ENCODE results near the gene GSTK1. TPM values are rescaled to one million over a fixed set of nuclear protein-coding genes. Genes with fewer than 3 reads are reported as not detected.

Gene GSTK1
- total RNA-seq, 1 experiment from 2014 or later: 239 TPM

DNA sequence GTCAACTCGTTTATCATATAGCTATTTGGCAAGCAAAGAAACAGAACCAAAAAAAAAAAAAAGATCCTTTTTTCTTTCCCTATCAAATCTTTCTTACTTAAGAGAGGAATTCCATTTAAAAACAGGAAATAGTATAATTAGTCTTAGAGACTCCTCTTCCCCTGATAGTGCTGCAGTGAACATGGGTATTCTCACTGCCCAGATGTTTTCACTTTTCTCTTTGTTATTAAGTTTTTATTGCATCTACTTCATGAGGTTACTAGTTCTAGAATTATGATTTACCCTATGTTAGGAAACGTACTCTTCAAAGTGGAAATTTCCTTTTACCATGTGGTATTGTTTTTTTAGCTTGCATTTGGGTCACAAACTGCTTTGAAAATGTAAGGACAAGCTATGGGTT is 33.4 kb downstream of the GSTK1 start:
- CTCF ChIA-PET: interaction anchor here (0.6 to 1.2 kb wide), 2 partner anchors 15 to 44 kb away, joined by 3 to 5 read pairs; no protein-coding TSS in a partner anchor

DNA sequence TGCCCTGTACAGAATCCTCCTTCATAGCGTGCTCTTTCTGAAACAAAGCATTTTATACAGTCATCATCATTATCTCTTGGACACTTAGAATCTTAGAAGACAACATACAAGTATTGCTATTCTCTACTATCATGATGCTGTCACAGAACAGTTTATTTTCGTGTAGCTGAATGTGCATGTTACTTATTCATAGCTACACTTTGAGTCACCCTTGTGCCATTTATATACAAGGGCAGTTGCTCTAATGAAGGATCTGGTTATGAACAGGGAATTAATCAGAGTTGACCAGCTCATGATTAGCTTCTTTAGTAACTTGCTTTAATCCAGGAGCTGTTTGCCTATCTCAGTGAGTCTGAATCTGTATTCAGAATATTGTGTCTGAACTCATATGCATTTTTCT is 36.1 kb downstream of the GSTK1 start:
- DNase-seq: no peak
- Histone ChIP-seq H3K9me2 (ENCODE audit: insufficient read depth) (no peaks in the 10 kb centered on the region), H3K27ac (no peak overlapping the region), H3K79me2 (ENCODE audit: low read depth) (peaks cover 2% of the 10 kb centered on the region; the same call in 1 of the 2 replicates), H3K4me2 (no peak overlapping the region), H4K20me1 (ENCODE audit: insufficient read depth) (0 out of 2 replicates have a peak, but pooled peaks cover 4% of the 10 kb centered on the region), H2AFZ (no peak overlapping the region), H3K9me3 (ENCODE audit: insufficient read depth, low read depth) (no peaks in the 10 kb centered on the region), H3K27me3 (ENCODE audit: insufficient read depth, low read depth) (no peaks in the 10 kb centered on the region), H3K36me3 (ENCODE audit: low read depth) (peaks cover 70% of the 10 kb centered on the region), H3K4me1 (replicated peaks; ENCODE audit: insufficient read depth) (no peaks in the 10 kb centered on the region), H3K4me3 (no peak overlapping the region), H3F3A (ENCODE audit: insufficient read depth, low read depth) (peaks cover 30% of the 10 kb centered on the region; the same call in 1 of the 2 replicates)
- no TSS peak for BruUV-seq (replicated peaks)
- intact Hi-C loops (cut with micrococcal nuclease; ENCODE audit: unreplicated experiment): no loop called here
- TF ChIP-seq EZH2 (IDR thresholded peaks at IDR 0.05; ENCODE audit: low read depth): no peak
- TF ChIP-seq, protein P1, sequence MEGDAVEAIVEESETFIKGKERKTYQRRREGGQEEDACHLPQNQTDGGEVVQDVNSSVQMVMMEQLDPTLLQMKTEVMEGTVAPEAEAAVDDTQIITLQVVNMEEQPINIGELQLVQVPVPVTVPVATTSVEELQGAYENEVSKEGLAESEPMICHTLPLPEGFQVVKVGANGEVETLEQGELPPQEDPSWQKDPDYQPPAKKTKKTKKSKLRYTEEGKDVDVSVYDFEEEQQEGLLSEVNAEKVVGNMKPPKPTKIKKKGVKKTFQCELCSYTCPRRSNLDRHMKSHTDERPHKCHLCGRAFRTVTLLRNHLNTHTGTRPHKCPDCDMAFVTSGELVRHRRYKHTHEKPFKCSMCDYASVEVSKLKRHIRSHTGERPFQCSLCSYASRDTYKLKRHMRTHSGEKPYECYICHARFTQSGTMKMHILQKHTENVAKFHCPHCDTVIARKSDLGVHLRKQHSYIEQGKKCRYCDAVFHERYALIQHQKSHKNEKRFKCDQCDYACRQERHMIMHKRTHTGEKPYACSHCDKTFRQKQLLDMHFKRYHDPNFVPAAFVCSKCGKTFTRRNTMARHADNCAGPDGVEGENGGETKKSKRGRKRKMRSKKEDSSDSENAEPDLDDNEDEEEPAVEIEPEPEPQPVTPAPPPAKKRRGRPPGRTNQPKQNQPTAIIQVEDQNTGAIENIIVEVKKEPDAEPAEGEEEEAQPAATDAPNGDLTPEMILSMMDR (conservative IDR thresholded peaks at IDR 0.05): no peak
- ChIA-PET CTCF (interaction anchor here (0.7 to 1.6 kb wide), 5 partner anchors 10 to 84 kb away, joined by 3 to 12 read pairs (median 3); partner anchors contain the start of gene CASP2), POLR2A (ENCODE audit: unreplicated experiment) (interaction anchor here (0.6 to 0.7 kb wide), 3 partner anchors 26 to 401 kb away, joined by 5 to 10 read pairs (median 7); no protein-coding TSS in a partner anchor)

More for the DNA sequence above, 33.4 kb downstream of the GSTK1 start:
- Histone ChIP-seq H4K20me1 (ENCODE audit: insufficient read depth) (0 out of 2 replicates have a peak, but pooled peaks cover under 1% of the 10 kb centered on the region), H3K36me3 (ENCODE audit: low read depth) (peaks cover 72% of the 10 kb centered on the region), H3K27ac (no peak overlapping the region), H3K4me1 (replicated peaks; ENCODE audit: insufficient read depth) (no peaks in the 10 kb centered on the region), H3K79me2 (ENCODE audit: low read depth) (peaks cover 14% of the 10 kb centered on the region), H3K4me3 (no peak overlapping the region), H3F3A (ENCODE audit: insufficient read depth, low read depth) (peaks cover 19% of the 10 kb centered on the region; the same call in 1 of the 2 replicates), H3K9me3 (ENCODE audit: insufficient read depth, low read depth) (no peaks in the 10 kb centered on the region), H3K4me2 (no peak overlapping the region), H2AFZ (no peak overlapping the region), H3K9me2 (ENCODE audit: insufficient read depth) (no peaks in the 10 kb centered on the region), H3K27me3 (ENCODE audit: insufficient read depth, low read depth) (no peaks in the 10 kb centered on the region)
- POLR2A ChIA-PET (ENCODE audit: unreplicated experiment): interaction anchor here (0.6 kb wide), 1 partner anchor 68 kb away, joined by 16 read pairs; no protein-coding TSS in a partner anchor
- DNase-seq: no peak
- BruUV-seq (replicated peaks): no TSS peak
- intact Hi-C loops (cut with micrococcal nuclease; ENCODE audit: unreplicated experiment): no loop called here
- TF ChIP-seq, protein P1 (conservative IDR thresholded peaks at IDR 0.05): no peak
- no peak for TF ChIP-seq EZH2 (IDR thresholded peaks at IDR 0.05; ENCODE audit: low read depth)

DNA sequence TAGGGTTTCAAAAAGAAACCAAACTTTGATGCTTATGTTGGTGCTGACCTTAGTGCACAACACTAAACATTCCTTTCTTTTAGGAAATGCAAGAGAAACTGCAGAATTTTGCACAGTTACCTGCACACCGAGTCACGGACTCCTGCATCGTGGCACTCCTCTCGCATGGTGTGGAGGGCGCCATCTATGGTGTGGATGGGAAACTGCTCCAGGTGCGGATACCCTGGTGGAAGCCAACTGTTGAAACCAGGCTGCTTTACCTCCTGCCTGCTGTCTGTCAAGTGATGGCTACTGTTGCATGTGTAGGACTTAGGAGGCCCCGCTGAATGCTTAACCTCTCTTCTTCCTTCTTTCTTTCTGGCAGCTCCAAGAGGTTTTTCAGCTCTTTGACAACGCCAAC is 36.6 kb downstream of the GSTK1 start:
- ChIA-PET CTCF (interaction anchor here (0.7 to 1.6 kb wide), 5 partner anchors 9 to 85 kb away, joined by 3 to 12 read pairs (median 3); partner anchors contain the start of gene CASP2), POLR2A (ENCODE audit: unreplicated experiment) (no interaction called here)
- Histone ChIP-seq H3K4me1 (replicated peaks; ENCODE audit: insufficient read depth) (no peaks in the 10 kb centered on the region), H3K79me2 (ENCODE audit: low read depth) (no peaks in the 10 kb centered on the region), H3K27ac (no peak overlapping the region), H3K36me3 (ENCODE audit: low read depth) (peaks cover 75% of the 10 kb centered on the region), H3K9me3 (ENCODE audit: insufficient read depth, low read depth) (no peaks in the 10 kb centered on the region), H3F3A (ENCODE audit: insufficient read depth, low read depth) (peaks cover 35% of the 10 kb centered on the region; the same call in 1 of the 2 replicates), H3K9me2 (ENCODE audit: insufficient read depth) (no peaks in the 10 kb centered on the region), H4K20me1 (ENCODE audit: insufficient read depth) (0 out of 2 replicates have a peak, but pooled peaks cover 4% of the 10 kb centered on the region), H3K27me3 (ENCODE audit: insufficient read depth, low read depth) (no peaks in the 10 kb centered on the region), H3K4me2 (no peak overlapping the region), H2AFZ (no peak overlapping the region), H3K4me3 (no peak overlapping the region)
- intact Hi-C loops (cut with micrococcal nuclease; ENCODE audit: unreplicated experiment): loop anchor here (1.0 kb wide), 1 partner anchor 60 kb away; no protein-coding TSS in a partner anchor
- peak in 1 of 2 experiments; percentile 49 for DNase-seq
- no peak for TF ChIP-seq EZH2 (IDR thresholded peaks at IDR 0.05; ENCODE audit: low read depth)
- TF ChIP-seq, protein P1 (conservative IDR thresholded peaks at IDR 0.05): peak; percentile 82
- BruUV-seq (replicated peaks): no TSS peak

All from PC-9 (cell line).